HuH-7.5 (cell line): ENCODE results near the gene CNKSR1.
A peak's percentile ranks its signal among the peaks of the same experiment; 100 is the strongest.

Experiments
- DNase-seq: peaks from one replicate; pipeline ENCODE4 v3.0.0; 2011; ENCODE audit warnings: low spot score

Gene CNKSR1

DNA sequence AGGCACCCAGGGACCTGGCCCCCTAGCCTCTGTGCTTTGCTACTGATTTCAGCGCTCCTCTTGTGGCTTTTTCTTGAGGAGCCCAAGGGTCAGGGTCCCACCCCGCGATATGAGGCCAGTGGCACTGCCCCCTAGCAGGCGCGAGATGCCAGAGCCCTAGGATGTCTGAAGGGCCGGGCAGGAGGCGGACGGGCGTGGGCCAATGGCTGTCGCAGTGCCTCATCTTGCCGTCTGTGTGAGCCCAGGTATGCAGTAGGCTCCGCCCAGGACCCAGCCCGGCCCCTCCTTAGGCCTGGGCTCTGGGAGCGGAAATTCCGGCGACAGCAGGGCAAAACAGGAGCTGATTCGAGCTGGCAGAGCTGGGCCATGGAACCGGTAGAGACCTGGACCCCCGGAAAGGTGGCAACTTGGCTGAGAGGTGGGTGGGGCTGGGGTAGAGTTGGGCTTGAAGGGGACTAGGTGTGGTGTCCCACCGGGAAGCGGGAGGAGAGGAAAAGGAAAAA is at the start of gene CNKSR1:
Gene CNKSR1, plus strand, starts transcription at position 310 of the 503 bp plus-strand sequence. Its CDS starts 57 bp downstream, at position 367.
- DNase-seq, result no peak

- no peak for DNase-seq
Observed at GRCh38 chr1:26129778-26130177, 47.5 kb upstream of the CNKSR1 start.

GRCh38 chr1:26130695-26131094 is 46.6 kb upstream of the CNKSR1 start:
- DNase-seq, result no peak

DNA sequence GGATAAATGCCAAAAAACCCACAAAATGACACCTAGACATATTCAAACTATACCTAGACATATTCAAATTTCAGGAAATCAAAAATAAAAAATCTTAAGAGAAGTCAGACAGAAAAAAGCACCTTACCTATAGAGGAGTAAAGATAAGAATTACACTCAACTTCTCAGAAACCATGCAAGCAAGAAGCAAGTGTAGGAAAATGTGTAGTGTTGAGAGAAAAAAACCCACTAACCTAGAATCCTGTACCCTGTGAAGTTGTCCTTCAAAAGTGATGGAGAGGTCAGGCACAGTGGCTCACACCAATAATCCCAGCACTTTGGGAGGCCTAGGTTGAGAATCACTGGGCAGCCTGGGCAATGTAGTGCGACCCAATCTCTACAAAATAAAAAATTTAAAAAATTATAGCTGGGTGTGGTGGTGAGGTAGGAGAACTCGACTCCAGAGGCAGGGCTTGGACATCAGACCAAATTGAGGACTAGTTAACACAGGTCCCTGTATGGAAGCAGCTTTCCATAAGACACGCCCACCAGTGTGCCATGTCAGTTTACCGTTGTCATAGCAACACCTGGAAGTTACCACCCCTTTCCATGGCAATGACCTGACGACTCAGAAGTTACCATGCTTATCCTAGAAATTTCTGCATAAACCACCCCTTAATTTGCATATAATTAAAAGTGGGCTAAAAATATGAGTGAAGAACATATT is 45.0 kb upstream of the CNKSR1 start:
- DNase-seq, result no peak

DNA sequence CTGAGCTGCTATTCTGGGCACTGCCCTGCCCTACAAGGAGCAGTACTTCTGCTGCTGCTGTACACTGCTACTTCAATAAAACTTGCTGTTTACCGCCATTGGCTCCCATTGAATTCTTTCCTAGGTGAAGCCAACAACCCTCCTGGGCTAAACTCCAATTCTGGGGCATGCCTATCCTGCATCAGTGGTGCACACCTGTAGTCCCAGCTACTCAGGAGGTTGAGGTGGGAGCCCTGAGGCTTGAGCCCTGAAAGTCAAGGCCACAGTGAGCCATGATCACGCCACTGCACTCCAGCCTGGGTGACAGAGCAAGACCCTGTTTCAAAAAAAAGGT is 44.5 kb upstream of the CNKSR1 start:
- no peak for DNase-seq

GRCh38 chr1:26134466-26134865 is 42.8 kb upstream of the CNKSR1 start:
- DNase-seq, result no peak

GRCh38 chr1:26138974-26139558 is 38.2 kb upstream of the CNKSR1 start:
- no peak for DNase-seq

GRCh38 chr1:26142159-26142558 is 35.1 kb upstream of the CNKSR1 start:
- DNase-seq, result no peak

DNA sequence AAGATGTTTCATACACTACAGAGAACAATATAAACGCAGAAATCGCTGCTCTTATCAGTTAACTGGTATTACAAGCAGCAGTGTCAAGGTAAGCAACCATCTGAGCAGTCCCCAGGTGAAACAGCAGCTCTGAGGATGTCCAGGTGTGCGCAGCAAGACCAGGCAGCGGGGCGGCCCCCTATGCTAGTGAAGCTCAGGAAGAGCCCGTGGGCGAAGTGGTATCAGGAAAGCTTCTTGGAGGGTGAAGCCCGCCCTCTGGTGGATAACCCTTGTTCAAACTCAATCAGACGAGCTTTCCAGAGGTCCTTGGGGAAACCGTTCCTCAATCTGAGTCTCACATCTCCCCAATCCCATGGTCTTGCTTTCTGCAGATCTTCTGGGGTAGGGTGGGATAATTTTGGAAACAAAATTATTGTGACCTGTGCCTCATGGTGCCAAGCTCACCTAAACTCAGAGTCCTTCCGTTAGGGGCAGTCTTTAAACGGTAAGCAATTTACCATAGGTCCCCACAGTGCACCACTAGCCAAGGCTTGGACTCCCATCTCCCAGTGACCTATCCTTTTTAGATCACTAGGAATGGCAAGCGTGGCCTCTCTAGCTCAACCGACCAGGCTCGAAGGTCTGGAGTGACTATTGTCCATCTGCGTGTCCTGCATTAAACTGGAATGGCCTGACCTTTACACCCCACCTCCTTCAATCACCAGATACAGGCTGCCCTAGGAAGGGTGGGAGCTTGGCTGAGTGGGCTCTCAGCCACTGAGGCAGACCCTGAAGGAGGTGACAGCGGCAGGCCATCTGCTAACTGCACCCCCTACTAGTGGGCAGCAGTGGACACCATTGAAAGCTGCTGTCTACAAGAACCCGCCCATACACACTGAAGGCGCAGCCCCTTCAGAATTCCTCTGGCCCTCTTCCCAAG is 32.0 kb upstream of the CNKSR1 start:
- peak; percentile 45 for DNase-seq

GRCh38 chr1:26145960-26146294 is 31.4 kb upstream of the CNKSR1 start:
- DNase-seq, result no peak

DNA sequence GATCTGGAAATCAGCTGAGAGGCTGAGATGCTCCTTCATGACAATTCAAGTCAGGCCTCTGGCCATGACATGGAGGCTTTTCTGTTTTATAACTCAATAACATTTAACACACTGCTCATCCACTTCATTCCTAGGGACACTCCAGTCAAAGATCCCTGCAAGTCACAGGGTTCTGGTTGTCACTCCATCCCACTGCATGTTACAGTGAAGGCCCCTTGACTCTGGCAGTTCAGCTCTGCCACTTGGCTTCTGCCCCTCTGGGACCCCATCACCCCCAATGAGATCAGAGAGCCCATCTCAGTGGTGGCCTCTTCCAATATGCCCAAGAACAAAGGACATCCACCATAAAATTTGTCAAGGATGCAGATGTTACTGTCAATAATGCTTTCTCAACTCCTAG is 28.4 kb upstream of the CNKSR1 start:
- no peak for DNase-seq

DNA sequence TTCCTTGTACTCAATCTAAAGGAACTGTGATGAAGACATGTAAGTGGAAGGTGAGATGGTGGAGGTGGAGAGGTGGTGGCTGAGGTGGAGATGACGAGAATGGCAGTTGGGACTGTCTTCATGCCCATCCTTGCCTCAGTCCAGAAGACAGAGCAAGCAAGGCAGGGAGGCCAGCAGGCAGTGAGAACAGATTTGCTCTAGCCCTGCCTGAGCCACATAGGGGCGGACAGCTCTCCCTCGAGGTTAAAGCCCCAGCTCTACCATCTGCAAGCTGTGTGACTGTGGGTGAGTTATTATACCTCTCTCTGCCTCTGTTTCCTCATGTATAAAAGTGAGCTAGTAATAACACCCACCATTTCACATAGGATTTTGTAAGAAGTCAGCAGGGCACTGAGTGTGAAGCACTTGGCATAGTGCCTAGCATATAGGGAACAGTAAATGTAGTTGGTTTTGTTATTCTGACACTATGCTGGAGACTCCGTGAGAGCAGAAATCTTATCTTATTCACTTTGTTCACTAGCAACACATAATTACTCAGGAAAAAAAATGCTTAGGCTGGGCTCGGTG is 23.2 kb upstream of the CNKSR1 start:
- DNase-seq, result no peak

GRCh38 chr1:26154750-26155149 is 22.5 kb upstream of the CNKSR1 start:
- no peak for DNase-seq

DNA sequence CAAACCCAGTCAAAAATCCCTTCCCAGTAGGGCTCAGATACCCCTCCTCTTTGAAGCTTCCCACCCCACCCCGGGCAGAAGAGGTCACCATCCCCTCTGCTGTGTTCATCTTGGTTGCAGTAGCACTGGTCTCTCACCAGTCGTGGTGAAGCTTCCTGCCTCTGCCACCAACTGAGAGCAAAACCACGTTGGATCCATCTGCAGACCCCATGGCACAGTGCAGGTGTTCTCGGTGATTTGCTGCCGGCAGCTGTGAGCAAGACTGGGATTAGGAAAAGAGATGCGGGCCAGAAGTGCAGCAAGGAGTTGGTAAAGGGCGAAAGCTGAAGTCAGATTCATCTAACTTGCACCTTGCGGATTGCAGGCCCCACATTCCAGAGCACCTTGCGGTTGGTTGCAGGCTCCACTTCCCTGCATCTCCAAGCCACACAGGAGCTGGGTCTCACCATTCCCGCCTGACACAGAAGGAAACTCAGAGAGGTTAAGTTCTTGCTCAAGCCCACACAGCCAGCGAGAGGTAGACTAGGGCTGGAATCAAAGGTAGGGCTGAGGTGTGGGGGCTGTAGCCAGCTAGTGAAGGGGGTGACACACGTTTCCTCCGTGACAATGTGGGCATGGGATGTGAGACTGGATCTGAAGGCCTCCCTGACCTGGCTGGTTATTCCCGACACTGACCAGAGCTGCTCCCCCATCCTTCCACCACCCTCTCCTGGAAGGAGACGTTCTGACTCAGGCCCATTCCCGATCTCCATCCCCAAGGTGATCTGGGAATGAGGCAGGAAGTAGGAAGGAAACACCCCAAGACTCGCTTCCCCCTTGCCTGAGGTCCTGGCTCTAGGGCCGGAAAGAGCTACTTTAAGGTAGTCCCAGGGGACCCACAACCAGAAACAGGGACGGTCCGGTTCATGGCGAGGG is 21.7 kb upstream of the CNKSR1 start:
- DNase-seq, result no peak

- no peak for DNase-seq
Observed at GRCh38 chr1:26156285-26157038, 20.8 kb upstream of the CNKSR1 start.

DNA sequence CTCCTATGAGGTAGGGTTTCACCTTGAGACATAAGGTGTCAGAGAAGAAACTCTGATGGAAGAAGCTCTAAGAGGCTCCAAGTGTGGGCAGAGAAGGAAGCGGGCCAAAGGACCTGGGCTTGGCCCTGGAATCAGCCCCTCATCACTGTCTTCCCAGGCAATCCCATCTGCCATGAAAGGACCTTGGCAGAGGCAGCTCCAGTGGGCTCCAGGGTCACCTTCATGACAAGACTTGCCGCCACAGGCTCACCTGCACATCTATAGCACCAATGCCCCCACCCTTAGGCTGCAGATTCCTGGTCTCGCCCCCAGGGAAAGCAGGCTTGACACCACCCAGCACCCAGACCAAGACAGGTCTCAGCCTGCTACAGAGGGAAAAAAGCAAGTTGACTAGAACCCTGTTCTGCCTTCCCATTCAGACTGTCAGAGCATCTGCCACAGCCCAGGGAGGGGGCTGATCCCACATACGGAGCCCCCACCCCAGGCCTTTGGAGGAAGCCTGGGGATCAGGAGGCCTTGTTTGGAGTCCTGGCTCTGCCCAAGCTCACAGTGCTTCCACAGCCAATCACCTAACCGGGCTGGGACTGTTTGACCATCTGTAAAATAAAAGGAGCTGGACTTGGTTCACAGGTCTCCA is 18.9 kb upstream of the CNKSR1 start:
- no peak for DNase-seq

GRCh38 chr1:26158908-26159742 is 18.2 kb upstream of the CNKSR1 start, which contains the start of gene FAM110D:
Gene FAM110D, plus strand, starts transcription at chr1:26159079. Its CDS starts 2,213 bp downstream, at chr1:26161292.
- DNase-seq, result no peak

- no peak for DNase-seq
Observed at GRCh38 chr1:26159743-26160039, 17.6 kb upstream of the CNKSR1 start.
